GM12874 (cell line): ENCODE data around the gene TMED10.

ENCODE experiments used
- TF ChIP-seq, protein P1 (sequence below): IDR thresholded peaks from 2 replicates; pipeline ENCODE4 v1.5.1; 2011; ENCODE audit warnings: low read depth, mild to moderate bottlenecking, control low read depth, low read length, moderate library complexity; ENCODE audit not compliant: insufficient read depth

The TMED10 gene

DNA sequence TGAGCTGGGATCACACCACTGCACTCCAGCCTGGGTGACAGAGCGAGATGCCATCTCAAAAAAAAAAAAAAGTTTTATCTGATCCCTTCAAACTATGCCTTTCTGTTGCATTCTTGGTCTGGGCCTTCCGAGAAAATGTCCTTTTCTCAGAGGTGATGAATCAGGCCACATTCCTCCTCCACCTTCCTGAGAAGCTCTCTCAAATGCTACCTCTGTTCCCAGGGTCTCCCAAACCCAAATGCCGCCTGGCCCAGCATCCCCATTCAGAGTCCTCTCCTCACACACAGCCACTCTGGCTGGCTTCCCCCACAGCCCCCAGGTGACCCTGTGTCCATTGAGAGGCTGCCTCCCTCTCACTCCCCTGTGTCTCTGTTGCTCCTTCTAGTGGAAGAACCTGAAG lies 19.7 kb upstream of the TMED10 start:
- TF ChIP-seq, protein P1, sequence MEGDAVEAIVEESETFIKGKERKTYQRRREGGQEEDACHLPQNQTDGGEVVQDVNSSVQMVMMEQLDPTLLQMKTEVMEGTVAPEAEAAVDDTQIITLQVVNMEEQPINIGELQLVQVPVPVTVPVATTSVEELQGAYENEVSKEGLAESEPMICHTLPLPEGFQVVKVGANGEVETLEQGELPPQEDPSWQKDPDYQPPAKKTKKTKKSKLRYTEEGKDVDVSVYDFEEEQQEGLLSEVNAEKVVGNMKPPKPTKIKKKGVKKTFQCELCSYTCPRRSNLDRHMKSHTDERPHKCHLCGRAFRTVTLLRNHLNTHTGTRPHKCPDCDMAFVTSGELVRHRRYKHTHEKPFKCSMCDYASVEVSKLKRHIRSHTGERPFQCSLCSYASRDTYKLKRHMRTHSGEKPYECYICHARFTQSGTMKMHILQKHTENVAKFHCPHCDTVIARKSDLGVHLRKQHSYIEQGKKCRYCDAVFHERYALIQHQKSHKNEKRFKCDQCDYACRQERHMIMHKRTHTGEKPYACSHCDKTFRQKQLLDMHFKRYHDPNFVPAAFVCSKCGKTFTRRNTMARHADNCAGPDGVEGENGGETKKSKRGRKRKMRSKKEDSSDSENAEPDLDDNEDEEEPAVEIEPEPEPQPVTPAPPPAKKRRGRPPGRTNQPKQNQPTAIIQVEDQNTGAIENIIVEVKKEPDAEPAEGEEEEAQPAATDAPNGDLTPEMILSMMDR = no peak

- TF ChIP-seq, protein P1 = no peak
Observed at GRCh38 chr14:75191100-75191499, 14.7 kb upstream of the TMED10 start.

- TF ChIP-seq, protein P1 = no peak
Observed at GRCh38 chr14:75190023-75190422, 13.6 kb upstream of the TMED10 start.

DNA sequence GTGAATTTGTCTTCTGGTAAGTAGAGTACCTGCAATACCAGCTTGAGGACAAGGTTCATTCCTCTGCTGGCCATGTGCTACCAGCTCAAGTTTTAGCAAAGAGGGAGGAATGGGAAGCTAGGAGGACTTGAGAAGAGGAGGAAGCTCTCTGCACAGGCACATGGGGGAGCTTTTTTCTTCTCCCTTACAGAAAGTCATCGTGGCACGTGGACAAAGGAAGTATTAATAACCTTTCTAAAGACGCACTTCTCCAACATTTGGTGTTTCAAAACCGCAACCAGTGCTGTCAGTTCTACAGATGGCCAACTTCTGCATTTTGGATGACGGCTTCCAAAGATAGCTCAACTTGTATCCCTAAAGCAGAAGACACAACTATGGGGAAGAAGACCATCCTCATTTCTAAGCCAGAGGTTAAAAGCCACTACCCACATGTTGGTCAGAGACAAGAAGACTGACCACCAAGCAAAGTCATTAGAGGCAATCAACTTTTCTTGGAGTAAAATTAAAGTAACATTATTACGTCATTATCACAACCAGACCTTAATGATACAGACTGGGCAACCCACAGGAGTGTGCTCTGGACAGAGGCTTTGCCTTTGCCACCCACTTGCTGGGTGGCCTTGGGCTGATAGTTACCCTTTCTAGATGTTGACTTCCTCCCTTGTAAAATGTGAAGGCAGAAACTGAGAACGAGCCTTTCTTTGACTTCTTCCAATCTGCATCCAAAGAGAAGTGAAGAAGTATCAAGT lies 12.3 kb upstream of the TMED10 start:
- TF ChIP-seq, protein P1 = no peak

GRCh38 chr14:75188086-75188485 lies 11.7 kb upstream of the TMED10 start:
- TF ChIP-seq, protein P1 = no peak

- TF ChIP-seq, protein P1 = no peak
Observed at GRCh38 chr14:75186953-75187352, 10.5 kb upstream of the TMED10 start.

- TF ChIP-seq, protein P1 = no peak
Observed at GRCh38 chr14:75185251-75186040, 9.0 kb upstream of the TMED10 start.
